Ishikawa (cell line): ENCODE results near the gene PIK3IP1.
A peak's percentile ranks its signal among the peaks of the same experiment; 100 is the strongest.

ENCODE experiments used
- CEBPB ChIP-seq: IDR thresholded peaks from 2 replicates; pipeline ENCODE4 v1.6.1; 2012
- CREB1 ChIP-seq: IDR thresholded peaks from 2 replicates; pipeline ENCODE4 v1.6.1; 2012; ENCODE audit warnings: low read depth
- EGR1 ChIP-seq: IDR thresholded peaks from 2 replicates; pipeline ENCODE4 v1.6.1; 2012
- EP300 ChIP-seq: IDR thresholded peaks from 2 replicates; pipeline ENCODE4 v1.6.1; 2012; ENCODE audit warnings: borderline replicate concordance
- FOXM1 ChIP-seq: IDR thresholded peaks from 2 replicates; pipeline ENCODE4 v1.6.1; 2012; ENCODE audit warnings: low read depth, borderline replicate concordance
- MAX ChIP-seq: IDR thresholded peaks from 2 replicates; pipeline ENCODE4 v1.6.1; 2012
- NFIC ChIP-seq: IDR thresholded peaks from 2 replicates; pipeline ENCODE4 v1.6.1; 2012
- RAD21 ChIP-seq: IDR thresholded peaks from 2 replicates; pipeline ENCODE4 v1.6.1; 2012; ENCODE audit warnings: low read depth
- REST ChIP-seq: IDR thresholded peaks from 2 replicates; pipeline ENCODE4 v1.6.1; 2012; ENCODE audit warnings: low read depth, mild to moderate bottlenecking
- TAF1 ChIP-seq: IDR thresholded peaks from 2 replicates; pipeline ENCODE4 v1.6.1; 2012; ENCODE audit warnings: low read depth, mild to moderate bottlenecking
- TCF12 ChIP-seq: IDR thresholded peaks from 2 replicates; pipeline ENCODE4 v1.6.1; 2012; ENCODE audit warnings: low read depth
- TEAD4 ChIP-seq: IDR thresholded peaks from 2 replicates; pipeline ENCODE4 v1.6.1; 2012
- USF1 ChIP-seq: IDR thresholded peaks from 2 replicates; pipeline ENCODE4 v1.6.1; 2012
- YY1 ChIP-seq: IDR thresholded peaks from 2 replicates; pipeline ENCODE4 v1.6.1; 2012; ENCODE audit warnings: low read depth
- ZBTB7A ChIP-seq: IDR thresholded peaks from 2 replicates; pipeline ENCODE4 v1.6.1; 2012; ENCODE audit warnings: low read depth

Gene PIK3IP1

GRCh38 chr22:31291481-31292235 is 630 bp downstream of the PIK3IP1 start:
- TF ChIP-seq ZBTB7A (no peak), RAD21 (no peak), MAX (no peak), YY1 (no peak), TCF12 (no peak), CEBPB (no peak), USF1 (no peak), EGR1 (no peak), CREB1 (no peak), FOXM1 (no peak), TAF1 (no peak), REST (no peak), TEAD4 (no peak), EP300 (no peak), NFIC (no peak)

- TF ChIP-seq CREB1 (no peak; the same call in 1 of the 2 replicates), CEBPB (no peak), USF1 (peak; percentile 69), MAX (peak; percentile 99), TAF1 (peak; percentile 68), FOXM1 (no peak; the same call in 1 of the 2 replicates), EP300 (peak; percentile 39; the same call in 1 of the 2 replicates), EGR1 (no peak), ZBTB7A (peak; percentile 84; the same call in 1 of the 2 replicates), NFIC (no peak), YY1 (no peak), REST (peak; percentile 25; the same call in 1 of the 2 replicates), TCF12 (peak; percentile 39), TEAD4 (no peak), RAD21 (no peak; the same call in 1 of the 2 replicates)
These were observed 1.5 kb downstream of the PIK3IP1 start for GRCh38 chr22:31290494-31291471.

- TF ChIP-seq TEAD4 (no peak), MAX (no peak), TCF12 (no peak), ZBTB7A (no peak), NFIC (no peak), USF1 (no peak), FOXM1 (no peak), EGR1 (no peak), CEBPB (no peak), CREB1 (no peak), YY1 (no peak)
These were observed 2.9 kb downstream of the PIK3IP1 start for GRCh38 chr22:31289344-31289743.

- TF ChIP-seq TAF1, result no peak
- TF ChIP-seq NFIC, result no peak
- no peak for TF ChIP-seq TEAD4
- no peak for TF ChIP-seq CREB1
- no peak for TF ChIP-seq EGR1
- no peak for TF ChIP-seq YY1
These were observed 3.6 kb downstream of the PIK3IP1 start for GRCh38 chr22:31288496-31289240.
